ENCODE measurements around the gene ALPK3. TPM values are rescaled to one million over a fixed set of nuclear protein-coding genes. Genes with fewer than 3 reads are reported as not detected.

The ALPK3 gene
- total RNA-seq, 1 experiment from 2014 or later: 17.7 TPM

DNA sequence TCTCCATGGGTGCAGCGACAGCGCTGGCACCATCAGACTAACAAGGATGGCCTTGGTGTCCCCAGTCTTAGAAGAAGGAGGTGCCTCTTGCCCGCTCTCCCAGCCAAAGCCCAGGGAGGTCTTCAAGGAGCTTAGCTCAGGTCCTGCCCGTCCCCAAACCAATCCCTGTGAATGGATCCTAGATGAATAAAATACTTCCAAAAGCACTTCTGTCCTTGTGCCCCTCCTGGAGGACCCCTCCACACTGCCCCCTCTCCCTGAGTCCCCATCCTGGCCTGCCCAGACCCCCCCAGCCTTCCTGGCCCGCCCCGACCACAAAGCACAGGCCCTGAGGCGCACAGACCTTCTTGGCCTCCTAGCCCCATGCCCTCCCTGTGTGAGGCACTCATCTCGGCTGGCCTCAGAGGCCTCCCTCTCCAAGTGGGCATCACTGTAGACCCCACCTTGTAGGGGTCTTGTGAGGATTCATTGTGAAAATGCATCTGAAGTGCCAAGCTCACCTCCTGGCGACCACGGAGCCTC lies 75.7 kb downstream of the ALPK3 start:
- H2BK15ac ChIP-seq (ENCODE audit: low read depth, low read length): peak overlapping the region; percentile 70; the same call in 1 of the 2 replicates
- TF ChIP-seq, protein P1, sequence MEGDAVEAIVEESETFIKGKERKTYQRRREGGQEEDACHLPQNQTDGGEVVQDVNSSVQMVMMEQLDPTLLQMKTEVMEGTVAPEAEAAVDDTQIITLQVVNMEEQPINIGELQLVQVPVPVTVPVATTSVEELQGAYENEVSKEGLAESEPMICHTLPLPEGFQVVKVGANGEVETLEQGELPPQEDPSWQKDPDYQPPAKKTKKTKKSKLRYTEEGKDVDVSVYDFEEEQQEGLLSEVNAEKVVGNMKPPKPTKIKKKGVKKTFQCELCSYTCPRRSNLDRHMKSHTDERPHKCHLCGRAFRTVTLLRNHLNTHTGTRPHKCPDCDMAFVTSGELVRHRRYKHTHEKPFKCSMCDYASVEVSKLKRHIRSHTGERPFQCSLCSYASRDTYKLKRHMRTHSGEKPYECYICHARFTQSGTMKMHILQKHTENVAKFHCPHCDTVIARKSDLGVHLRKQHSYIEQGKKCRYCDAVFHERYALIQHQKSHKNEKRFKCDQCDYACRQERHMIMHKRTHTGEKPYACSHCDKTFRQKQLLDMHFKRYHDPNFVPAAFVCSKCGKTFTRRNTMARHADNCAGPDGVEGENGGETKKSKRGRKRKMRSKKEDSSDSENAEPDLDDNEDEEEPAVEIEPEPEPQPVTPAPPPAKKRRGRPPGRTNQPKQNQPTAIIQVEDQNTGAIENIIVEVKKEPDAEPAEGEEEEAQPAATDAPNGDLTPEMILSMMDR (conservative IDR thresholded peaks at IDR 0.05): no peak
- no peak overlapping the region for H2BK120ac ChIP-seq (ENCODE audit: low read depth, low read length, poor library complexity, severe bottlenecking)
- H4K5ac ChIP-seq (ENCODE audit: insufficient read length, low read depth, low read length): no peak overlapping the region
- no peak overlapping the region for H2AFZ ChIP-seq (ENCODE audit: low read length)
- H3K27me3 ChIP-seq (ENCODE audit: insufficient read depth, low read length): no peaks in the 10 kb centered on the region
- H3K4me1 ChIP-seq (ENCODE audit: insufficient read depth, low read length): no peaks in the 10 kb centered on the region
- H4K91ac ChIP-seq (ENCODE audit: insufficient read length, low read depth, low read length): no peak overlapping the region
- H2BK20ac ChIP-seq (ENCODE audit: low read depth, low read length, poor library complexity, severe bottlenecking): no peak overlapping the region
- H3K4me2 ChIP-seq (ENCODE audit: insufficient read depth, insufficient read length, low read length): no peak overlapping the region
- Mint-ChIP-seq H3K27ac (no peak overlapping the region), H3K36me3 (ENCODE audit: insufficient read depth in 1 of 3, low read depth in 3 of 3) (no peaks in the 10 kb centered on the region), H3K4me3 (no peak overlapping the region), H3K27me3 (ENCODE audit: low read depth) (peaks cover 6% of the 10 kb centered on the region), H3K4me1 (peaks cover 12 to 17% of the 10 kb centered on the region in 2 experiments), H3K9me3 (no peaks in the 10 kb centered on the region)
- no peaks in the 10 kb centered on the region for H3K79me2 ChIP-seq (ENCODE audit: insufficient read depth, low read length)
- H3T11ph ChIP-seq (ENCODE audit: low read length): no peak overlapping the region
- no peak overlapping the region for H2BK5ac ChIP-seq (ENCODE audit: insufficient read length, low read length)
- H3K79me1 ChIP-seq (ENCODE audit: insufficient read depth, low read depth, low read length, poor library complexity, severe bottlenecking): no peaks in the 10 kb centered on the region
- no peak overlapping the region for H2BK12ac ChIP-seq (ENCODE audit: insufficient read length, low read depth, low read length)
- WGBS (ENCODE audit: extremely low coverage, insufficient read length, low lambda C conversion rate): no CpG with 5 or more reads among the region's 10 CpGs
- H3K18ac ChIP-seq (ENCODE audit: insufficient read length, low read depth, low read length): no peak overlapping the region
- no peak overlapping the region for H3K56ac ChIP-seq (ENCODE audit: insufficient read length, low read depth, low read length)
- H3K27ac ChIP-seq (ENCODE audit: insufficient read length, low read depth, low read length): no peak overlapping the region
- no peak overlapping the region for H3K14ac ChIP-seq (ENCODE audit: insufficient read depth, low read length)
- H2AK5ac ChIP-seq (ENCODE audit: insufficient read length, low read length): no peak overlapping the region
- H3K23ac ChIP-seq (ENCODE audit: insufficient read length, low read depth, low read length): no peak overlapping the region
- H3K23me2 ChIP-seq (ENCODE audit: insufficient read length, low read depth, low read length, poor library complexity, severe bottlenecking): no peaks in the 10 kb centered on the region
- H4K8ac ChIP-seq (replicated peaks; ENCODE audit: insufficient read length, low read depth, low read length): no peak overlapping the region
- H3K9ac ChIP-seq (ENCODE audit: extremely low read depth, insufficient read length, low read length): no peak overlapping the region
- no peak for DNase-seq
- H3K4ac ChIP-seq (ENCODE audit: low read depth, low read length): no peak overlapping the region
- H3K9me3 ChIP-seq (ENCODE audit: control insufficient read depth, low read depth, low read length): no peaks in the 10 kb centered on the region
- no peaks in the 10 kb centered on the region for H4K20me1 ChIP-seq (ENCODE audit: control insufficient read depth, insufficient read depth, insufficient read length)

All from H9 (cell line).